ENCODE measurements around the gene TNXB.
"Not testable (repeated sequence)": the region's sequence is repeated elsewhere in the genome, so short reads cannot be mapped to it uniquely, and the experiment has no call there.

Gene TNXB

GRCh38 chr6:31994421-31994820 lies 114.7 kb downstream of the TNXB start:
- DNase-seq: not testable (repeated sequence)

All from stimulated activated CD4-positive, alpha-beta T cell treated with anti-CD3 and anti-CD28 coated beads, Interleukin-4, amount 100 ng/mL, for 1 hour (primary cell).